ENCODE data around the gene FAM174B. TPM values are rescaled to one million over a fixed set of nuclear protein-coding genes. Genes with fewer than 3 reads are reported as not detected.

The FAM174B gene
- total RNA-seq, 3 donors from 2014 or later (not counting 1 experiment from before 2014, with no cell fraction given): 0.68 to 2.6 (median 0.88) TPM

Other genes starting within 250 kb of the FAM174B start
- 100 to 1,000 TPM; 418 to 449 (median 441) TPM for gene CHD2, start 244.5 kb upstream of the FAM174B start, total RNA-seq

Measured in natural killer cell (primary cell).